DMS79 (cell line): ENCODE measurements around the gene OTULINL.
A peak's percentile ranks its signal among the peaks of the same experiment; 100 is the strongest.

Experiments used
- DNase-seq: peaks from one replicate; lab custom pipeline; 2025; lab: John Stamatoyannopoulos, UW

The OTULINL gene

GRCh38 chr5:14577079-14577725 is 4.4 kb upstream of the OTULINL start:
- DNase-seq: no peak

GRCh38 chr5:14577971-14578370 is 3.6 kb upstream of the OTULINL start:
- DNase-seq: no peak

GRCh38 chr5:14579246-14579645 is 2.3 kb upstream of the OTULINL start:
- no peak for DNase-seq

GRCh38 chr5:14579731-14580397 is 1.7 kb upstream of the OTULINL start:
- DNase-seq: no peak

- DNase-seq: no peak
Observed at GRCh38 chr5:14580398-14581034, 1.1 kb upstream of the OTULINL start.

GRCh38 chr5:14581891-14582796 is 552 bp downstream of the OTULINL start:
- DNase-seq: peak; percentile 39

GRCh38 chr5:14582797-14583137 is 1.2 kb downstream of the OTULINL start:
- DNase-seq: no peak

- DNase-seq: no peak
Observed at GRCh38 chr5:14584848-14585247, 3.3 kb downstream of the OTULINL start.

GRCh38 chr5:14587150-14587549 is 5.6 kb downstream of the OTULINL start:
- no peak for DNase-seq

GRCh38 chr5:14588145-14588544 is 6.6 kb downstream of the OTULINL start:
- no peak for DNase-seq

GRCh38 chr5:14588758-14589543 is 7.4 kb downstream of the OTULINL start:
- DNase-seq: no peak

- DNase-seq: no peak
Observed at GRCh38 chr5:14590949-14591348, 9.4 kb downstream of the OTULINL start.

GRCh38 chr5:14591548-14591947 is 10.0 kb downstream of the OTULINL start:
- DNase-seq: no peak

- DNase-seq: no peak
Observed at GRCh38 chr5:14593326-14594021, 11.9 kb downstream of the OTULINL start.

GRCh38 chr5:14594378-14595074 is 12.9 kb downstream of the OTULINL start:
- no peak for DNase-seq

GRCh38 chr5:14595189-14595588 is 13.6 kb downstream of the OTULINL start:
- DNase-seq: no peak

GRCh38 chr5:14595891-14596290 is 14.3 kb downstream of the OTULINL start:
- no peak for DNase-seq

GRCh38 chr5:14597080-14597479 is 15.5 kb downstream of the OTULINL start:
- no peak for DNase-seq

- DNase-seq: no peak
Observed at GRCh38 chr5:14598225-14598624, 16.6 kb downstream of the OTULINL start.

- no peak for DNase-seq
Observed at GRCh38 chr5:14599476-14600127, 18.0 kb downstream of the OTULINL start.
